Glutamatergic neuron (in vitro differentiated cells): ENCODE data around the gene KRTAP10-10. TPM values are rescaled to one million over a fixed set of nuclear protein-coding genes. Genes with fewer than 3 reads are reported as not detected.

Experiments used
- DNase-seq: peaks from one replicate; pipeline ENCODE4 v3.0.0; 2022
- H3K27ac Mint-ChIP-seq: one replicate; pipeline ENCODE4 v1.8.0; 2020; ENCODE audit warnings: mild to moderate bottlenecking, mixed read lengths, inconsistent platforms; ENCODE audit not compliant: unreplicated experiment
- H3K27me3 Mint-ChIP-seq: one replicate; pipeline ENCODE4 v1.8.0; 2020; ENCODE audit warnings: mild to moderate bottlenecking, moderate library complexity, mixed read lengths, inconsistent platforms; ENCODE audit not compliant: unreplicated experiment
- H3K36me3 Mint-ChIP-seq: one replicate; pipeline ENCODE4 v1.8.0; 2020; ENCODE audit warnings: mild to moderate bottlenecking, mixed read lengths, inconsistent platforms; ENCODE audit not compliant: unreplicated experiment
- H3K4me1 Mint-ChIP-seq: one replicate; pipeline ENCODE4 v1.8.0; 2020; ENCODE audit warnings: mild to moderate bottlenecking, low read depth, mixed read lengths, inconsistent platforms; ENCODE audit not compliant: unreplicated experiment
- H3K4me3 Mint-ChIP-seq: one replicate; pipeline ENCODE4 v1.8.0; 2020; ENCODE audit warnings: mild to moderate bottlenecking, mixed read lengths, inconsistent platforms; ENCODE audit not compliant: unreplicated experiment
- H3K9me3 Mint-ChIP-seq: one replicate; pipeline ENCODE4 v1.8.0; 2020; ENCODE audit warnings: mild to moderate bottlenecking, moderate library complexity, mixed read lengths, inconsistent platforms; ENCODE audit not compliant: unreplicated experiment
- CTCF ChIP-seq: fragments of 200-600 bp; sonication (generic); IDR thresholded peaks from one replicate; pipeline ENCODE4 v1.5.0; 2021; ENCODE audit not compliant: partially characterized antibody, unreplicated experiment
- total RNA-seq: library from RNA; stranded (reverse); fragmentation: NEBNext Ultra II Directional; extraction: Animal tissue kit (Norgen Biotek cat#: 25700); gene quantifications from one replicate; pipeline ENCODE4 v1.2.1, GENCODE V29; 2021; ENCODE audit not compliant: unreplicated experiment

KRTAP10-10 gene
- total RNA-seq, 1 donor from 2014 or later: not detected

- peak overlapping the region; percentile 64 for H3K27ac Mint-ChIP-seq
- peaks cover 16% of the 10 kb centered on the region for H3K36me3 Mint-ChIP-seq
- peak overlapping the region; percentile 15 for H3K4me3 Mint-ChIP-seq
- peaks cover 22% of the 10 kb centered on the region for H3K9me3 Mint-ChIP-seq
- peak; percentile 42 for DNase-seq
- TF ChIP-seq CTCF: no peak
- H3K4me1 Mint-ChIP-seq: peaks cover 6% of the 10 kb centered on the region
- peaks cover 9% of the 10 kb centered on the region for H3K27me3 Mint-ChIP-seq
These were observed 10.0 kb downstream of the KRTAP10-10 start for GRCh38 chr21:44647222-44647552.

- no peak for DNase-seq
- no peak for TF ChIP-seq CTCF
- no peak overlapping the region for H3K4me3 Mint-ChIP-seq
- peaks cover 6% of the 10 kb centered on the region for H3K4me1 Mint-ChIP-seq
- H3K36me3 Mint-ChIP-seq: peaks cover 13% of the 10 kb centered on the region
- H3K27me3 Mint-ChIP-seq: peaks cover 9% of the 10 kb centered on the region
- peaks cover 24% of the 10 kb centered on the region for H3K9me3 Mint-ChIP-seq
- H3K27ac Mint-ChIP-seq: no peak overlapping the region
These were observed 11.6 kb downstream of the KRTAP10-10 start for GRCh38 chr21:44648557-44649311.

GRCh38 chr21:44649521-44650100 lies 12.5 kb downstream of the KRTAP10-10 start:
- Mint-ChIP-seq H3K4me1 (peaks cover 6% of the 10 kb centered on the region), H3K9me3 (peaks cover 22% of the 10 kb centered on the region), H3K36me3 (peaks cover 6% of the 10 kb centered on the region), H3K27ac (no peak overlapping the region), H3K27me3 (peaks cover 9% of the 10 kb centered on the region), H3K4me3 (no peak overlapping the region)
- DNase-seq: no peak
- TF ChIP-seq CTCF: no peak

GRCh38 chr21:44650265-44650972 lies 13.3 kb downstream of the KRTAP10-10 start:
- Mint-ChIP-seq H3K4me1 (peaks cover 6% of the 10 kb centered on the region), H3K4me3 (no peak overlapping the region), H3K27me3 (peaks cover 9% of the 10 kb centered on the region), H3K27ac (no peak overlapping the region), H3K36me3 (no peaks in the 10 kb centered on the region), H3K9me3 (peaks cover 18% of the 10 kb centered on the region)
- DNase-seq: no peak
- no peak for TF ChIP-seq CTCF
